Pancreas (tissue), 10 donors: ENCODE data around the gene CCDC181. TPM values are rescaled to one million over a fixed set of nuclear protein-coding genes. Genes with fewer than 3 reads are reported as not detected.

Experiments used
- ATAC-seq, 4 donors: fragments of 200-7000 bp; cut with Tn5 transposase; one replicate each; pipeline versions ENCODE4 v1.8.0 to v1.9.1; 2020; ENCODE audit warnings: mild to moderate bottlenecking in 4 of 4, moderate library complexity in 4 of 4
- DNase-seq, 6 donors: peaks; one replicate each; pipeline ENCODE4 v3.0.0-alpha.2; 2020
- FAIRE-seq: peaks from 2 replicates; lab custom pipeline; 2012; peaks lifted over from hg19 to GRCh38; lab: Jason Lieb, UNC
- H3K27ac ChIP-seq, 4 donors: fragments of 200-600 bp; sonication (generic); 1 replicate in 3 of 4; 2 replicates in 1 of 4; pipeline versions ENCODE4 v1.5.0 to v1.8.0; 2020
- H3K27me3 ChIP-seq, 4 donors: fragments of 200-600 bp; one replicate each; pipeline ENCODE4 v1.8.0; 2021
- H3K36me3 ChIP-seq, 3 donors: fragments of 200-600 bp; sonication (generic) in 1 of 3; one replicate each; pipeline versions ENCODE4 v1.5.0 to v1.8.0; 2020 to 2021
- H3K4me1 ChIP-seq, 3 donors: fragments of 200-600 bp; one replicate each; pipeline ENCODE4 v1.8.0; 2021
- H3K4me3 ChIP-seq, 4 donors: fragments of 200-600 bp; sonication (generic) in 2 of 4; one replicate each; pipeline versions ENCODE4 v1.5.0 to v1.8.0; 2020 to 2021
- H3K9me3 ChIP-seq, 4 donors: fragments of 200-600 bp; one replicate each; pipeline ENCODE4 v1.8.0; 2021
- WGBS, 2 donors: extraction: QIAGEN DNeasy Blood & Tissue Kit; methylation state at CpG; one replicate each; pipeline ENCODE4 v1.1.7; 2013; 5-methylcytosine and 5-hydroxymethylcytosine counted together
- intact Hi-C, 3 donors: fragments of 100-400 bp; cut with DNase I; formaldehyde crosslinking; loops; one replicate each; pipeline versions ENCODE4 v1.11.1 to v1.14.2; 2022
- polyA plus RNA-seq, 2 donors: library from polyadenylated mRNA; stranded (reverse); fragments of 200-250 nt; gene quantifications; one replicate each; pipeline ENCODE4 v1.2.3, GENCODE V29; 2013
- total RNA-seq, 6 donors: library from RNA; stranded (reverse); fragmentation: NEBNext Ultra II Directional in 4 of 6; extraction: Animal tissue kit (Norgen Biotek cat#: 25700) in 4 of 6; gene quantifications; one replicate each; pipeline versions ENCODE4 v1.2.1 to v1.2.4, GENCODE V29; 2021 to 2023
- TF ChIP-seq, protein P1 (sequence below), 4 donors: fragments of 200-600 bp; sonication (generic) in 3 of 4; IDR thresholded peaks; one replicate each; pipeline versions ENCODE4 v1.5.0 to v1.8.0; 2021; ENCODE audit warnings: antibody characterized with exemption in 4 of 4
- donor health status: healthy with polysubstance abuse.
- donor health status: DM: no; HTN: no; CAD: no; lungs with moderate emphysema.
- donor health status: DM: no; HTN: no; CAD: no.
- donor health status: control.
- donor health status: control.
- donor health status: Bipolar disorder and iron deficiency.
- donor health status: DM: yes; HTN: yes; CAD: no.
- donor health status: DM: no; HTN: no; CAD: no.
- donor health status: DM: no; HTN: no; CAD: no.
- donor health status: DM: yes; HTN: yes; CAD: no.

Gene CCDC181
- total and polyA plus RNA-seq, 8 donors = 0.65 to 4.3 (median 1.3) TPM

DNA sequence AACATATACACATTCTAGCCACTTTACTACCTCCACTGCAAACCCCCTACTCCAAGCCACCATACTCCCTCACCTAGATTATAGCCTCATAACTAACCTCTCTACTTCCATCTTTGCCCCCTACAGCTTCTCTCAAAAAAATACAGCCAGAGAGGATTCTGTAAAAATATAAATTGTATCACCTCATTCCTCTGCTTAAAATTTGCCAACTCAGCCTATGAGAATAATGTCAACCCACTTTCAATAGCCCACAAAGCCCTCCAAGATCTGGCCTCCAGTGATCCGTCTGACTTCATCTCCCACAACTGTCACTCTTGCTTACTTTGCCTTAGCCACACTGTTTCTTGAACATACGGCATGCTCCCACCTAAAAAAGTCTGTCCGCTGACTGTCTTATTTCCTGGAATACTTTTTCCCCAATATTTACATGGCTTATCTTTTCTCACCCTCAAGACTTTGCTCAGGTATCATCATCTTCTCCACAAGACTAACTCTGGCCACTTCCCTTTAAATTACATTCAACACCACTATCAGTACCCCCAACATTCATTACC lies 81.2 kb downstream of the CCDC181 start:
- Histone ChIP-seq H3K27me3 (no peaks in the 10 kb centered on the region), H3K9me3 (no peaks in the 10 kb centered on the region), H3K36me3 (no peaks in the 10 kb centered on the region), H3K4me1 (no peaks in the 10 kb centered on the region), H3K4me3 (no peak overlapping the region), H3K27ac (no peak overlapping the region)
- TF ChIP-seq, protein P1, sequence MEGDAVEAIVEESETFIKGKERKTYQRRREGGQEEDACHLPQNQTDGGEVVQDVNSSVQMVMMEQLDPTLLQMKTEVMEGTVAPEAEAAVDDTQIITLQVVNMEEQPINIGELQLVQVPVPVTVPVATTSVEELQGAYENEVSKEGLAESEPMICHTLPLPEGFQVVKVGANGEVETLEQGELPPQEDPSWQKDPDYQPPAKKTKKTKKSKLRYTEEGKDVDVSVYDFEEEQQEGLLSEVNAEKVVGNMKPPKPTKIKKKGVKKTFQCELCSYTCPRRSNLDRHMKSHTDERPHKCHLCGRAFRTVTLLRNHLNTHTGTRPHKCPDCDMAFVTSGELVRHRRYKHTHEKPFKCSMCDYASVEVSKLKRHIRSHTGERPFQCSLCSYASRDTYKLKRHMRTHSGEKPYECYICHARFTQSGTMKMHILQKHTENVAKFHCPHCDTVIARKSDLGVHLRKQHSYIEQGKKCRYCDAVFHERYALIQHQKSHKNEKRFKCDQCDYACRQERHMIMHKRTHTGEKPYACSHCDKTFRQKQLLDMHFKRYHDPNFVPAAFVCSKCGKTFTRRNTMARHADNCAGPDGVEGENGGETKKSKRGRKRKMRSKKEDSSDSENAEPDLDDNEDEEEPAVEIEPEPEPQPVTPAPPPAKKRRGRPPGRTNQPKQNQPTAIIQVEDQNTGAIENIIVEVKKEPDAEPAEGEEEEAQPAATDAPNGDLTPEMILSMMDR (IDR thresholded peaks at IDR 0.05) = no peak
- DNase-seq (no peak), ATAC-seq (no peak), FAIRE-seq (no peak)
- intact Hi-C loops = loop anchor here in 2 of 3 donors (5.0 to 10.0 kb wide), 2 partner anchors 731 to 734 kb away; no protein-coding TSS in a partner anchor
- 87 to 93% methylated on average over 3 of the region's 3 CpGs for WGBS, 2 donors

DNA sequence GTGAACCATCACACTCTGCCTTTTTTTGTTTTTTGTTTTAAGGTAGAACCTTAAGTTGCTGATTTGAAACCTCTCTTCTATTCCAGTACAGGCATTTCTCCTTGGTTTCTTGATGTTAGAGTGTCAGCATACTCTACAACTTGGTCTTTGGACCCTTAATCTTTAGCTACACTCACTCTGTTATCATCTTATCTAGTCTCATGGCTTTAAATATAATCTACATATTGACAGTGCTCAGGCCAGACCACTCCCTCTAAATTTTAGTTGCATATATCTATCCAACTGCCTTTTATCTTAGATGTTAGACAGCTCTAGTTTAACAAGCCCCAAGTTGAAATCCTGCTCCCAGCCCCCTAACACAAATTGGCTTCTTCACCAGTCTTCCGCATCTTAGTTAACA lies 81.8 kb downstream of the CCDC181 start:
- ATAC-seq (no peak), FAIRE-seq (no peak), DNase-seq (no peak)
- no peak overlapping the region for H3K27ac ChIP-seq
- intact Hi-C loops = loop anchor here in 2 of 3 donors (5.0 to 10.0 kb wide), 2 partner anchors 731 to 733 kb away; no protein-coding TSS in a partner anchor
- H3K27me3 ChIP-seq = no peaks in the 10 kb centered on the region
- TF ChIP-seq, protein P1 (IDR thresholded peaks at IDR 0.05) = no peak
- no peaks in the 10 kb centered on the region for H3K4me1 ChIP-seq
- H3K9me3 ChIP-seq = no peaks in the 10 kb centered on the region
- no peak overlapping the region for H3K4me3 ChIP-seq
- WGBS, 2 donors = 91 to 97% methylated on average over 1 of the region's 1 CpG
- no peaks in the 10 kb centered on the region for H3K36me3 ChIP-seq

Other genes starting within 250 kb of the CCDC181 start
- 10 to 100 TPM in 1 of 6 donors, 1 to 10 TPM in 5; 7.2 to 12.6 (median 8.0) TPM for gene NME7, start 59.7 kb downstream of the CCDC181 start, total RNA-seq
- 10 to 100 TPM in 1 of 2 donors, 1 to 10 TPM in 1; 5.0 to 10.4 TPM for gene NME7, start 59.7 kb downstream of the CCDC181 start, polyA plus RNA-seq
- 10 to 100 TPM in 3 of 6 donors, 1 to 10 TPM in 3; 6.3 to 13.4 (median 9.2) TPM for gene BLZF1, start 59.3 kb downstream of the CCDC181 start, total RNA-seq
- gene BLZF1, start 59.3 kb downstream of the CCDC181 start, polyA plus RNA-seq = 1 to 10 TPM; 3.1 to 6.9 TPM
- gene SLC19A2, start 58.5 kb upstream of the CCDC181 start, total RNA-seq = 1 to 10 TPM; 3.7 to 9.2 (median 6.7) TPM
- gene SLC19A2, start 58.5 kb upstream of the CCDC181 start, polyA plus RNA-seq = 10 to 100 TPM; 10.0 to 10.1 TPM
- gene F5, start 159.0 kb upstream of the CCDC181 start, total RNA-seq = 1 to 10 TPM in 5 of 6 donors, under 1 TPM in 1; 0.94 to 9.0 (median 6.1) TPM
- 1 to 10 TPM; 3.0 to 5.8 TPM for gene F5, start 159.0 kb upstream of the CCDC181 start, polyA plus RNA-seq
- gene SELP, start 202.7 kb upstream of the CCDC181 start, total RNA-seq = 1 to 10 TPM in 3 of 6 donors, under 1 TPM in 3; 0.32 to 3.3 (median 1.6) TPM
- 1 to 10 TPM in 1 of 2 donors, under 1 TPM in 1; 0.91 to 8.3 TPM for gene SELP, start 202.7 kb upstream of the CCDC181 start, polyA plus RNA-seq